Erythroblast (primary cell): Measurements from ENCODE around the gene TBCK.
"Not testable (repeated sequence)": the region's sequence is repeated elsewhere in the genome, so short reads cannot be mapped to it uniquely, and the experiment has no call there.

Experiments
- DNase-seq, 2 experiments: peaks; one replicate each; lab custom pipeline; 2025; lab: John Stamatoyannopoulos, UW
- GATA1 ChIP-seq: IDR thresholded peaks from 2 replicates; pipeline ENCODE4 v1.6.1; 2011; ENCODE audit warnings: low read depth, mild to moderate bottlenecking, control low read depth, low read length, moderate library complexity
- POLR2A ChIP-seq: IDR thresholded peaks from 2 replicates; pipeline ENCODE4 v1.6.1; 2011; ENCODE audit warnings: mild to moderate bottlenecking, low read length

Gene TBCK

DNA sequence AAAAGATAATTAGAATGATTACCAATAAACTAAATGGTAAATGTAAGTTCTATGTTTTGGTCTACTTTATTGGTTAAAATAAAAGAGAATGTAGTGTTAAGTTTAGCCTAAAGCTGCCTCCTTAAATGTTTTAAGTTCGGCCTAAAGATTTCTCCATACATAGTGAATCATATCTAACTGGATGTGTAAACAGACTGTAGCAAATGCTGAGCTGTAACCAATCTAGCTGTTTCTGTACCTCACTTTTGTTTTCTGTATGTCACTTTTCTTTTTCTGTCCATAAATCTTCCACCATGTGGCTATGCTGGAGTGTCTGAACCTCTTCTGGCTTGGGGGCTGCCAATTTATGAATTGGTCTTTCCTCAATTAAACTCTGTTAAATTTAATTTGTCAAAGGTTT lies 121.2 kb downstream of the TBCK start:
- TF ChIP-seq GATA1 (no peak), POLR2A (no peak)

GRCh38 chr4:106192131-106192530 lies 123.9 kb downstream of the TBCK start:
- no peak for DNase-seq
- TF ChIP-seq GATA1 (no peak), POLR2A (no peak)

More for the DNA sequence above, 121.2 kb downstream of the TBCK start:
- DNase-seq: no peak

GRCh38 chr4:106186201-106186600 lies 129.8 kb downstream of the TBCK start:
- TF ChIP-seq POLR2A (no peak), GATA1 (no peak)
- no peak for DNase-seq

GRCh38 chr4:106183551-106183950 lies 132.5 kb downstream of the TBCK start:
- TF ChIP-seq GATA1 (no peak), POLR2A (no peak)
- DNase-seq: no peak

DNA sequence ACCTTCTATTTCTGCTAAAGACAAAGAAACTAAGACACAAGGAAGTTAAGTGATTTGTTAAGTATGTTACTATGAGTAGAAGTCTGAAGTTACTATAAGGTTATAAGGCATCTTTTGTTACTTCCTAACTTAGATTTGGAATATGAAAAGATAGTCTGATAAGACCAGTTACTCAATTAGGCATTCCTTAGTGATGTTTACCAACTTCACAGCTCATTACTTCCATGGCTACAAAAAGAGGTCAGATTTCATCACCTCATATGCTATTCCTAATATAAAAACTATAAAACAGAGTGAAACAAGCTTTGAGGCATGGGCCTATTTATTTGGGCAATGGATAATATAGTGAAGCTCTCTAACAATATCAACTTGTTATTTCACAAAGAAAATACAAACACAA lies 143.1 kb downstream of the TBCK start:
- no peak for DNase-seq

GRCh38 chr4:106165351-106166010 lies 150.5 kb downstream of the TBCK start:
- DNase-seq: no peak
- TF ChIP-seq GATA1: no peak
- TF ChIP-seq POLR2A: no peak

More for the DNA sequence above, 143.1 kb downstream of the TBCK start:
- TF ChIP-seq GATA1 (no peak), POLR2A (no peak)

DNA sequence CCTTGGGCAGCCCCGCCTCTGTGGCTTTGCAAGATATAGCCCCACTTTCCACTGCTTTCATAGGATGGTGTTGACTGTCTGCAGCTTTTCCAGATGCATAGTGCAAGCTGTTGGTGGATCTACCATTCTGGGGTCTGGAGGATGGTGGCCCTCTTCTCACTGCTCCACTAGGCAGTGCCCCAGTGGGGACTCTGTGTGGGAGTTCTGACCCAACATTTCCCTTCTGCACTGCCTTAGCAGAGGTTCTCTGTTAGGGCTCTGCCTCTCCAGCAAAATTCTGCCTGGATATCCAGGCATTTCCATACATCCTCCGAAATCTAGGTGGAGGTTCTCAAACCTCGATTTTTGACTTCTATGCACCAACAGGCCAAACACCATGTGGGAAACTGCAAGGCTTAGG lies 153.7 kb downstream of the TBCK start:
- DNase-seq: peak in 1 of 2 experiments; percentile 9
- TF ChIP-seq POLR2A: no peak

DNA sequence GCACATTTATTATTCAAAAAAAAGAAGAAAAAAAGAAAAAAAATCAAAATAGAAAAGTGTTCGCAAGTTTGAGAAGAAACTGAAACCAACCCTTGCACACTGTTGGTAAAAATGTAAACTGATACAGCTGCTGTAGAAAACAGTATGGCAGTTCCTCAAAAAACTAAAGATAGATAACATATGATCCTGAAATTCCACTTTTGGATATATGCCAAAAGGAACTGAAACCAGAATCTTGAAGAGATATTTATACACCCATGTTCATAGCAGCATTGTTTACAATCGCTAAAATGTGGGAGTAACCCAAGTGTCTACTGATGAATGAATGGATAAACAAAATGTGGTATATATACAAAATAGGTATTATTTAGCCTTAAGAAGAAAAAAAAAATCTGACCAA lies 155.4 kb downstream of the TBCK start:
- TF ChIP-seq GATA1 (no peak), POLR2A (no peak)
- DNase-seq: no peak

GRCh38 chr4:106149911-106150310 lies 166.1 kb downstream of the TBCK start:
- TF ChIP-seq GATA1: no peak
- DNase-seq: no peak

DNA sequence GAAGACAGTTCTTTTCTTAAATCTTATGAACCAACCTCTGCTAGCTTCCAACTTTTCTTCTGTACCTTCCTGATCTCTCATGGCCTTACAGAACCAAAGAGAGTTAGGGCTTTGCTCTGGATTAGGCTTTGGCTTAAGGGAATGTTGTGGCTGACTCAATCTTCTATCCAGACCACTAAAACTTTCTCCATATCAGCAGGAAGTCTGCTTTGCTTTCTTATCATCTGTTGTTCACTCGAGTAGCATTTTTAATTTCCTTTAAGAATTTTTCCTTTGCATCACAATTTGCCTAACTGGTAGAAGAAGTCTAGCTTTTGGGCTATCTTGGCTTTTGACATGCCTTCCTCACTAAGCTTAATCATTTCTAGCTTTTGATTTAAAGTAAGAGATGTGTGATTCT lies 167.0 kb downstream of the TBCK start:
- no peak for DNase-seq
- TF ChIP-seq GATA1: no peak
- no peak for TF ChIP-seq POLR2A

DNA sequence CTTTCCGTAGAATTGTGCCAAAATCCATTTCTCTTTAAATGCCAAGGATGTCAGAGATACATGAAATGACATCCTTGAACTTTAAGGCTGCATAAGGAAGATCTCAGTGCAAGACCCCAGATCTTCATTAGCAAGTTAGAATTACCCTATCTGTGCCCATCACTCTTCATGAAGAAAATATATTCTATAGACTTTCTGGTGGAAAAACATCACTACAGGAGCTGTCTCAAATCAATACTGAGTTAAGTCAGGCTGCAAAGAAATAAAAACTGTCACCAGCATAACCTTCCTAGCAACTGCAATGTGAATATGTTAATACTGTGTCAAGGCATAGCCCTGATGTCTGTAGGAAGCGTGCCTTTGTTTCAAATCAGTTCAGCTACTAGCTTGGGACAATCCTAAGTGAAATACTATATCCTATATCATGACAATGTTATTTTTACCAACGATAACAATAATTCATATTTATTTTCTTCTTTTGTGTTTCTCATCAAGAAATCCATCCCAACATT lies 173.3 kb downstream of the TBCK start:
- TF ChIP-seq GATA1: no peak
- TF ChIP-seq POLR2A: no peak
- no peak for DNase-seq

DNA sequence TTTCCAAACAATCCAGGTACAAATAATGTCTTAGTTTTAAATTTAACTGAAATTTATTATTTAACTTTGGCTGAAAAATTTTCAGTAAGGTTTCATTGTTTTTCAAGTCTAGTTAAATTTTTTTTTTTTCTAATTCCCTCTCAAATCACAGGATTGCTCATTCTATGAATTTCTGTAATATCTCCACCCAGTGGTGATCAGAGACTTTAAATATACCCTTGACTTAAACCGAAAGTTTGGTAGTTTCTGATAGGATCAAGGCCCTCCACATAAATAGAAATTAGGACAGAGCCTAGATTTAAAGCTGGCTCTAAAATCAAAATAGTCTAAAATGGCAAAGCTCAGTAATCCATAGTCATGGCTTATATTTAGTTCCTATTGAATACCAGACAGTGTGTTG lies 175.4 kb downstream of the TBCK start:
- TF ChIP-seq GATA1: no peak
- TF ChIP-seq POLR2A: no peak
- no peak for DNase-seq

DNA sequence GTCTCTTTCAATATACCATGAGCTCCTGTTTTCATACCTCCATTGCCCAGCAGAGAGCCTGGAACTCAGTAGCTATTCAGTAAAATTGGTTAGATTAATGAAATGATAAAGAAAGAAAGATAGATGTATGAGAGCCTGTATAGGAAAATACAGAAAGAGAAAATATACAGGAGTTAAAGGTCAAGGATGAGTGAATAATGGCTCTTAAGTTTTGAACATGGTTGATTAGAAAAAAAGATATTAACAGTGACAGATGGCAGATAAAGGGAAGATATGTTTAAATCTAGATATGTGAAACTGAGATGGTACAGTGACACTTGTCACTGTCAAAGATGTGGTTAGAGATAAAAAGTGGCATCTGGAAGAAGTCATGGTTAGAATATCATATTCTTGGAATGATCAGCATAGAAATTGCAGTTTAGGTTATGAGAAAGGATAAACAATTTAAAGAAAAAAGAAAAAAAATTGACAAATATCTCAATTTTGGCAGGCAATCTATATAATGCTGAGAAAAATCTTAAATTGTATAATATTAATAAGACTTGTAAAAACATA lies 179.2 kb downstream of the TBCK start:
- no peak for DNase-seq
- TF ChIP-seq POLR2A: no peak

DNA sequence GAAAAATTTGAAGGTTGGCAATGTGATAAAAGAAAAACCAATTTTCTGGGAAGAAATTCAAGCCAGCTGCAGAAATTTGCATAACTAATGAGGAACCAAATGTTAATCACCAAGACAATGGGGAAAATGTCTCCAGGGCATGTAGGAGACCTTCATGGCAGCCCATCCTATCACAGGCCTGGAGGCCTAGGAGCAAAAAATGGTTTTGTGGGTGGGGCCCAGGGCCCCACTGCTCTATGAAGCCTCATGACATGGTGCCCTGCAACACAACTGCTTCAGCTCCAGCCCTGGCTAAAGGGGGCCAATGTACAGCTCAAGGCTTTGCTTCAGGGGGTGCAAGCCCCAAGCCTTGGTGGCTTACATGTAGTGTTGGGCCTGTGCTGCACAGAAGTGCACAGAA lies 184.0 kb downstream of the TBCK start:
- TF ChIP-seq POLR2A: no peak
- TF ChIP-seq GATA1: no peak

GRCh38 chr4:106126062-106126461 lies 189.9 kb downstream of the TBCK start:
- TF ChIP-seq POLR2A: no peak
- TF ChIP-seq GATA1: no peak
- no peak for DNase-seq

More for the DNA sequence above, 184.0 kb downstream of the TBCK start:
- DNase-seq: no peak

DNA sequence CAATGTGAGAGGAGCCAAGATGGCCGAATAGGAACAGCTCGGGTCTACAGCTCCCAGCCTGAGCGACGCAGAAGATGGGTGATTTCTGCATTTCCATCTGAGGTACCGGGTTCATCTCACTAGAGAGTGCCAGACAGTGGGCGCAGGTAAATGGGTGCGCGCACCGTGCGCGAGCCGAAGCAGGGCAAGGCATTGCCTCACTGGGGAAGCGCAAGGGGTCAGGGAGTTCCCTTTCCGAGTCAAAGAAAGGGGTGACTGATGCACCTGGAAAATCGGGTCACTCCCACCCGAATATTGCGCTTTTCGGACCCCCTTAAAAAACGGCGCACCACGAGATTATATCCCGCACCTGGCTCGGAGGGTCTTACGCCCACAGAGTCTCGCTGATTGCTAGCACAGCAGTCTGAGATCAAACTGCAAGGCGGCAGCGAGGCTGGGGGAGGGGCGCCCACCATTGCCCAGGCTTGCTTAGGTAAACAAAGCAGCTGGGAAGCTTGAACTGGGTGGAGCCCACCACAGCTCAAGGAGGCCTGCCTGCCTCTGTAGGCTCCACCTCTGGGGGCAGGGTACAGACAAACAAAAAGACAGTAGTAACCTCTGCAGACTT lies 196.0 kb downstream of the TBCK start:
- DNase-seq: not testable (repeated sequence)
